ENCODE results near the gene EEF1AKMT3.

The EEF1AKMT3 gene

DNA sequence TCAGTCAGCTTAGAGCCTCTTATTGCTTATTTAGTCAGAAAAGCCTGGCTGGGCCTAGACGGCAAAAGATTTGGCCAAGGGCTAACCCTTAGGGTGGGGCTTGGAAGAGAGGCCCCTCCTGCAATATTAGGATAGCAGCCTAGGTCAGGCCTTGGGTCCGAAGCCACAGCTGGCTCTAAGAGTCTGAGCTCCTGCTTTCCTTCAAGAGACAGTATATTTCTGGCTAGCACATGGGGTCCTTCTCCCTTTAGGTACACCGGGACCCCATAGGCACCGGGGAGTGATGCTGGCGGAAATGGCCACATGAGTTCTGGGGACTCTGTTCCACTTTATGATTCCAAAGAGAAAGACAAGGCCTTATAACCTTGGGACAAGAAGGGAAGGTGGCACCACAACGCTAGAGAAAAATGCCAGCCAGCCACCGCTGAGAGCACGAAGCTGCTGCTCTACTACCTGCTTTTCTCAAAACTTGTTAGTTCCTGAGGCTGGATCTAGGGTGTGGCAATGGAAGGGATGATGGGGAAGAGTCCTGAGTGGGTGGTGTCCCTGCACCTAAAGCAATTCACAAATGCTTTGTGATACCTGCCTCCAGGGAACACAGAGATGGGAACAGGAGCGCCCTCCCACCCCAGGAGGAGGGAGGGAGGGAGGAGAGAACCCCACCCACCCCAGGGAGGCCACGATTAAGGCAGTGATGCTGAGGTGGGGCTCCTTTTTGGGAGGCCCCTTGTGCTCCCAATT is 49.2 kb downstream of the EEF1AKMT3 start:
- DNase-seq = peak; percentile 21

DNA sequence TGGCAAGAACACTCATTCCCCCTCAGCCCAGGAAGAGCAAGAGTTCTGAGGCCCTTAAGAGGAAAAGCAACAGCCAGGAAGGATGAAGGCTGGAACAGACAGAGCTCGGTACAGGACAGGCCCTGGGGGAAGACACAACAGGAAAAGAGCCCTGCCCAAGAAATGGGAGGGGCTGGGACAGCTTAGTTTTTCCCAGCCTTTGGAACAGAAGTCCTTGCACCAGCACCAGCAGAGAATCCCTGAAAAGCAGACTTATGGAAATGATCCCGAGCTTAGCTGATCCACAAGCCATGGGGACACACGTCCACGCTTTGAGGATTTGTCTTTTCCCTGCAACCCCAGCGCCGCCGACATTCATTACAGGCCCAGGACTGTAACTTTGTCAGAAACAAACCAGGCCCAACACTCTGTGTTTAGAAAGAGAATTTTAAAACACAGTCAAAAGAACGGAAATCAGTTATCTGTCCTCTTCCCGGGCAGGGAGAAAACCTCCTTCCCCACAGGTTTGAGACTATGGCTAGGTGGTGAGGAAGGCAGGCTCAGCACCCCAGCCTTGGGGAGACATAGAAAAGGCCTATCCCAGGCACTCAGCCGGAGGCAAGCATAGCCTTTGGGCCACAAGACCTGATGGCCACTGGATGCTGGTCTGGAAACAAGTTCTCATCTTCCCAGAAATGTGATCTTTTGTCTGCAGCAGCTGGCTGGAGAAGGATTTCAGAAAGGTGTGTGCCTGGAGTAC is 50.1 kb downstream of the EEF1AKMT3 start:
- DNase-seq = peak; percentile 18

DNA sequence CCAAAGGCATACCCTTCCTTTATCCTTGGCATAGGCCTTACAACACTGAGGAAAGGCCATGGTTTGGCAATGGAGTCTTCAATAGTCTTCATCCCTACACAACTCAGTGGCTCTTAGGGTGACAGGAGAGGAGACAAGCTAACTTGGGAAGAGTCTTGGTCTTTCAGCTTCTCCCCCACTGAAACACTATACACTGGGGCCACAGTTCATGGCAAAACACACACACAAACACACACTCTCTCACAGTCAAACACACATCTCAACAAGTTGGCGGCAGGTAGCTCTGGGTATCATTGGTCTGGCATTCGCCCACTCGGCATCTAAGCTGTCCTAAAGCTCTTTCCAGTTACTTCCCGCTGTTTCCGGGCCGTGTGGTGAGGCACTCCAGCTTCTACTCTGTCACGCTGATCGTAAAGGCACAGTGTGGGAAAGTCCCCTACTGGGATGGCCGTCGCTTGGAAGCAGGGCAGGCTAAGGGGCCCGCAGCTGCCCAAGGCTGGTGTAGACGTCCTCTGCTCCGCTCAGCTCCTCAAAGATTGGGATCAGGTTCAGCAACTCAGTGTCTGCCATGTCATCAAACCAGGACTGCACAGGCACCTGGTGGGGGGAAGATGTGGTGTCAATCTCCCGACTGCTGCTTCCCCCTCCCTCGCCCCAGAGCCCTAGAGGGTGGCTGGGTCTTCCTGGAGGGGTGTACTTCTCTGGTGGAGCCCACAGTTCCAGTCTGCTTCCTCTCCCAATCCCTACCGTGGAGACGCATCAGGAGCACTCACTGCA is 50.9 kb downstream of the EEF1AKMT3 start:
- DNase-seq = peak; percentile 34

DNA sequence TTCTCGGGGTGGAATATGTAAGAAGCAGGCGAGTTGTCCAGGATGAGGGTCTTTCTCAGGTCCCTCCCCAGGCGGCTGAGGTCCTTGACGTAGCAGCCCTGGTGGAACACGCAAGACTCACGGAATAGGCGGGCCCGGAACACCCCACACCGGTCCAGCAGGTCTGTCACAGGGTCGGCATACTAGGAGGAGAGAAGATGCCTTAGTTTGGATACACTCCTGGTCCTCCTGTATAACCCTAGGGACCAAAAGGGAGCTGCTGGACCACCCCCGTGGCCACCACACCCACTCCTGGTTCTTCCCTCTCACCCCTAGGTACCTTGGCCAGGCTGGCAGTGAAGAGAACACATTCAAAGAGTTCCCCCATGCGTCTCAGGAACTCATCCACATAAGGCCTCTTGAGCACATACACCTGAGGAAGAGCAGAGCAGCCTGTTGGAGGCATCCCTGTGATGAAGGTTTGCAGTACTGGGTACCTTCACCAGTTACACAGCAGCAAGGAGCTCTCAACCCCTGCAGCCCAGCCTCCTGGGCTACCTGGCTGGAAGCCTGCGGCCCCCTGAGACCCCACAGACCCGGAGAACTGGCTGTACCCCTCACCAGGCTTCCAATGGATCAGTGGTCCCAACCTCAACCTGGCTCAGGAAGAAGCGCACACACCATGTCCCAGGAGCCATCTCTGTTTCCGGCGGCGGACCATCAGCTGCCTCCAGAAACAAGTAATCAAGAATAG is 51.7 kb downstream of the EEF1AKMT3 start:
- DNase-seq = peak; percentile 25

DNA sequence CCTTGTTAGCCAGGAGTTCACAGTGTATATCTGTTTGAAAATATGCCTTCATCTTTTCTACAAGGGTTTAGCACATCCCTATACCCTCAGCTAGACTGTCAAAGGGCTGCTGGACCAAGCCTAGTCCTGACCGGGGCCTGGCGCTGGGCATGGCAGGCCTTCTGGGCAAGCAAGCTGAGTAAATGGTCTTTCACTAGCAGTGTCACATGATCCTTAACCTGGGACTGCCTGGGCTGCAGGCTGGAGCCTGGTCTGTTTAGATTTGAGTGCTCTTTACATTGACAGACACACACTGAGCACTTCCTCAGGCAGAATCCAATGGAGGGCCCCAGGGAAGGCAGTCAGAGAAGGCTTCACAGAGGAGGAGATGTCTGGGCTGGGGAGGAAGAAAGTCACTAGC is 53.0 kb downstream of the EEF1AKMT3 start:
- peak; percentile 4 for DNase-seq

DNA sequence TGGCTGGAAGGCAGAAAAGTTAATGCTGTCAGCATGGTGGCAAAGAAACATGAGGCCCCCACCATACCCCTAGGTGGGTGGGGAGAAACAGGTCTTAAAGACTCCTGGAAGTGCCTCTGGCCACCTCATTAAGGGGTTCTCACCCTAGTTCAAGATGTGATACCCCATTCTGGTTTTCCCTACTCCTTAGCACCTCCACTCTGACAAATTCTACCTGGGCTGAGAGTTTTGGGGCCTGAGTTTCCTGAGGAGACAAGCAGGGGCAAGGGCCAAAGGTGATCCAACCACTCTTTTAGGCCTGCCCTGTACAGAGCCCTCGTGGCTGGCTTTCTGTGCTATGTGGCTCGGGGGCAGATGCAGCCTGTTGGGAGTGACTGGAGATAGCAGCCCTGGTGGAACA is 54.0 kb downstream of the EEF1AKMT3 start:
- DNase-seq = no peak

DNA sequence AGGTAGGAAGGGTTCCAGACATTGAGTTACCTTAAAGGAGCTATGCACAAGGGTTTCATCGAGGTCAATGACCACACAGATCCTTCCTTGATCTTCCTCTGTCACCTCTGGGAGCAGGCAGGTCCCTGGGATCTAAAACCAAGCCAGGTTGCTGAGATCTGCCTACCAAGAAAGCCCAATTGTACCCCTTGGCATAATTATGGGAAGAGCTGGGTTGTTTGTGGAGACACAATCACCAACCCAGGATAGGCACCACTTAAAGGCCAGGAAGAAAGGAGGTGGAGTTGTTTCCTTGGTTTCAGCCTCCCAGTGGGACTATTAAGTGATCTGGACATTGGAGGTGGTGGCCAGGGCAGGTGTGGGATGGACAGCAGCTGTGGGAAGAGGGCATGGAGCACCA is 54.6 kb downstream of the EEF1AKMT3 start:
- no peak for DNase-seq

DNA sequence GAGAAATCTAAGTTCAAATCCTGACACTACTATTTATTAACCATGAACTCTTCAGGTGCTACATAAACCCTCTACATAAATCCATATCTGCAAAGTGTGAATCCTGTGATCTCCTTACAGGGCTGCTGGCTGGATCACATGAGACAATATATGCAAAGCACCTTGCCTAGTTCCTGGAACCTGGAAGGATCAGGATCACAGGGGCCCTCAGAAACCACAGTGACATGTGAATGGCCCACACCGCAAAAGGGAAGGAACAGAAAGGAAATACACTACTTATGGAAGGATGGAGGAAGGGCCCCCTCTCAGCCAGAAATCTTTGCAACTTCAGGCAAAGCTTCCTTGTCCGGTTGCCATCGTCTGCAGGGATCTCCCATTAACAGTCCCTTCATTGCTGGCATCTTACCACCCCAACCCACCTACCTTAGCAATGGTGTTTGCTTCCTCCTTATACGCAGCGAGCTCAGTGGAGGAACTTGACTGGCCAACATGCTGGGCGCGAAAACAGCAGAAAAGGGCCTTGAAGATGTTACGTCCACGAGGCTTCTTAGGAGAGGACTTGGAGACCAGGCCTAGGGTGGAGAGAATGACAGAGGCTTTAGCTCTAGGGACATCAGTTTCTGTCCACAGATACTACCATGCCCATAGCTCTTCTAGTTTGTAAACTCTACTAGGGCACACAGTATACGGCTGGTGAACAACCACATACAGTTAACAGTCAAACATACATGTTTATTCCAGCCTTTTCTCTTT is 56.8 kb downstream of the EEF1AKMT3 start:
- DNase-seq = no peak

DNA sequence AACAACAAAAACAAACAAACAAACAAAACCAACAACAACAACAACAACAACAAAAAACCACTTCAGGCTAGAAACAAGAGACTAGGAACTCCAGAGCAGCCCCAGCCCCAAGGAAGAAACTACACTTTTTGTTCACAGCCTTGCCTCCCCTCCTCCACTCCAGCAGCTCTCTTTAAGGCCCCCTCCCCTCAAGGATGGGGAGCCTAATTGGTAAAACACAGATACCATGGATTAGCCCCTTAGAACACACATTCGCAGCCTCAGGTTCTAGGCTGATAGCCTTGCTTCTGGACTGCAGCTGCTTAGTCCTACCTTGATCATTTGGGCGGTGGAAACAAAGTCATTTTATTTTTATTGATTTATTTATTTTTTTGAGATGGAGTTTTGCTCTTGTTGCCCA is 58.0 kb downstream of the EEF1AKMT3 start:
- no peak for DNase-seq
